NCI-H1048 (cell line): ENCODE measurements around the gene KMT2A.
"Not testable (repeated sequence)": the region's sequence is repeated elsewhere in the genome, so short reads cannot be mapped to it uniquely, and the experiment has no call there.

Experiments
- DNase-seq: peaks from one replicate; lab custom pipeline; 2025; lab: John Stamatoyannopoulos, UW

The KMT2A gene

DNA sequence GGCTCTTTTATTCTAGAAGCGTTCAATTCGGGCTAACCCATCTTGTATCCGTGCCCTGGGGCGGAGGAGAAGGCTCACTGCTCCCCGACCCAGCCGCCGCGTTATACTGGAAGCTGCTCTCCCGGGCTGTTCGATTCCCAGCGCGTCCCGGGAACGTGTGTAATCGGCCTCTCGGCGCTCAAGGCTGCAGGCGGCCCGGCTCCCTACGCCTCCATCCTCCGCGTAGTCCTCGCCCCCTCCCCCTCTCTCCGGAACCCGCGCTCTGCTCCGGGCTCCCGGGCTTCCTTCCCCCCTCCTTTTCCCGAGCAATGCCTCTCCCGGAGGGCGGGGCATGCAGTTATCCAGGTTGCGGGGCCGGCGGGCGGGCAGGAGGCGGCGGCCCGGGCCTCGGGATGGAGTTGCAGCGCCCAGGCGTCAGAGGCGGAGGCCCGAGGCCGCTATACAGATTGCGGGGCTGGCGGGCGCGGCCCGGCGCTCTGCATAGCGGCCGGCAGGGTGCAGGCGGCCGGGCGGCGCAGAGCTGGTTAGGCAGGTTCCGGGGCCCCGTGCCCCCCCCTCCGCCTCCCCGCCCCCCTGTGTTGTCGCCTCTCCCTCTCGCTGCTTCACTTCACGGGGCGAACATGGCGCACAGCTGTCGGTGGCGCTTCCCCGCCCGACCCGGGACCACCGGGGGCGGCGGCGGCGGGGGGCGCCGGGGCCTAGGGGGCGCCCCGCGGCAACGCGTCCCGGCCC, at the start of gene KMT2A:
Gene KMT2A, plus strand, starts transcription at position 600 of the 732 bp plus-strand sequence. Its CDS starts 21 bp downstream, at position 621.
- peak; percentile 94 for DNase-seq

DNA sequence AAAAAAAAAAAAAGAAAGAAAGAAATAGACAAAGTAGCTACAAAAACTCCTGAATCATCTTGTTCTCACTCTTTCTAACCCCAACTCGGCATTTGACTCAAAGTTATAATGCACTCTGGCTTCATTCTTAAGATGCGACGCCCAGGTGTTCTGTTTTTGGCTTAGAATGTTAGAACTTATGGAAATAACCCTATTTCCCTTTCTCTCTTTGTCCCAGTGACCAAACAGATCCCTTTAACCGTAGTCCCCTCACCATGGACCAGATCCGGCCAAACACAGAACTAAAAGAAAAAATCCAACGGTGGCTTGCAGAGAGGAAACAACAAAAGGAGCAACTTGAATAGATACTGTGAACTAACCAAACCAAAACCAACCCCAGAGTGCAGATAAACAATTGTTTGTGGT, 40.2 kb upstream of the KMT2A start:
- DNase-seq: no peak

DNA sequence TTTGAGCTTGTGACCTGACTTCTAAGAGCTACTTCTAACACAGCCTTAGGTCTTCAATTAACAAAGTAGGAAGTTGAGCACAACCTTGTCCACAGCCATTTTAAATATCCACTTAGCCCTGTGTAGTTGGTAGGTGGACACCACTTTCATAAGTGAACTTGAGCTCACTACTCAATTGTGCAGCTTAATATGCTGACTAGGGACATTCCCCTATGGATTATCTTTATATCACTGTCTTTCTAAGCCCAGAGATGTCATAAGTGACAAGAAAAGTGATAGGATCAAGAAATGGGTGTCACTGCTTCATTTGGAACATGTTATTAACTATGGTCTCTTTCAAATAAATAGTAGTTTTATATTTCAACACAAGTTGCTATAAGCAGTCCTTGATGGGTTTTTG, 38.8 kb upstream of the KMT2A start:
- DNase-seq: no peak

DNA sequence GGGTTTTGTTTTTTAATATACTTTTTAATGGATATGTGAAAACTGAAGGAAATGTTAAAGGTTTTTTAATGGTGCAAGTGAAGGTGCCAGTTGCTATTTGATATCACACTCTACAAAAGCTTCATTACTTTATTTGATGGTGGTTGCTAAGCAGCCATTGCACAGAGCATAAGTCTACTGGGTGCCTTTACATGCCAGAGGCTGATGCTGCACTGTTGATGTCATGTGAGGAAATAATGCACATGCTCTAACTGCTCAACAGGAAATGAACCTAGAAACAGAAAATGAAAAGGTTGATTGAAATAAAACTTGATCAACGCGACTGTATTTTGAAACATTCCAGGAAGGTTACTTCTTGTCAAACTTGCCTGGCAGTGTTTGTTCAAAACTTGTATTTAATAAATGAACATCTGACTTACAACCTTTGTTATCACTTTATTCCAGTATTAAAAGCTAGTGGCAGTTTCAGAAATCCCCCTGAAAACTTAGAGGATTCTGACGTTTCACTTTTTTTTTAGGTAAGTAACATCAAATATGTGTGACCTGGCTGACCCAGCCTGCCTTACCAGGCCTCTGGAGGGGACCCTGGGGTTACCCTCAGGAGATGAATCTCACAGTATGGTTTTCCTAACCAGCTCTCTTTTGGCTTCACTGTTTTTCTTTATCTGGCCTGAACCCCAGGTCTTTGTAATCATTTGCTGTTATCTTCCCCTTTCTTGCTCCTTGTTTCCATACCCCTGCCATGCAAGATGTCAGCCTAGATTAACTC, 37.3 kb upstream of the KMT2A start:
- no peak for DNase-seq

DNA sequence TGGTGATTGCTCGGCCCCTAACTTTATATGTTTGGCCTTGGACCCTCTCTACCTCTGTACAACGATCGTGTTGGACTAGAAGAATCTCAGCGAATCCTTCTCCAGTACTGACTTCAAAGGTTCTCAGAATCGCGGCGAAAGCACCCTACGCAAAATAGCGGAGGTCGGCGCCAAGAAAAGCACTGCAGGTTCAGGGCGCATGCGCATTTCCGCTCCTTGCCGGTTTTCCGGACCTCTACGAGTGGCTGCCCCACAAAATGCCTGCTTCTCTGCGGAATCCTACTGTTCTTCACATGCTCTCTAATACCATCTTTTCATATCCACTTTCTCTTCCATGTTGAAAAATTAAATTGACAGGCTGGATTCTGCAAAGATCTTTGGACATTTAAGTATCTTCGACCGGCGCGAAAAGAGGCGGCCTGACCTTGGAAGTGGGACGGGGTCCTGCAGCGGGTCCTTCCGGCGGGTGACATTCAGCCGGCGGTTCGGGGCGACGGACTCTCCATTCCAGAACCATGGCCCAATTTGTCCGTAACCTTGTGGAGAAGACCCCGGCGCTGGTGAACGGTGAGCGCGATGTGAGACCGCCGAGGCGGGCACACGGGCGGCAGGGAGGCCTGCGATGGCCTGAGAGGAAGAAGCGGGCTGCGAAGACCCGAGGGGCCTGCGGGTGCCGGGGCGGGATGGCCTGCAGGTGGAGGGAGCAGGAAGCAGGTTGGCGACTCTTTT, 35.0 kb upstream of the KMT2A start, which contains the start of gene ATP5MG:
Gene ATP5MG, plus strand, starts transcription at position 456 of the 729 bp plus-strand sequence. Its CDS starts 60 bp downstream, at position 516.
- peak; percentile 76 for DNase-seq

DNA sequence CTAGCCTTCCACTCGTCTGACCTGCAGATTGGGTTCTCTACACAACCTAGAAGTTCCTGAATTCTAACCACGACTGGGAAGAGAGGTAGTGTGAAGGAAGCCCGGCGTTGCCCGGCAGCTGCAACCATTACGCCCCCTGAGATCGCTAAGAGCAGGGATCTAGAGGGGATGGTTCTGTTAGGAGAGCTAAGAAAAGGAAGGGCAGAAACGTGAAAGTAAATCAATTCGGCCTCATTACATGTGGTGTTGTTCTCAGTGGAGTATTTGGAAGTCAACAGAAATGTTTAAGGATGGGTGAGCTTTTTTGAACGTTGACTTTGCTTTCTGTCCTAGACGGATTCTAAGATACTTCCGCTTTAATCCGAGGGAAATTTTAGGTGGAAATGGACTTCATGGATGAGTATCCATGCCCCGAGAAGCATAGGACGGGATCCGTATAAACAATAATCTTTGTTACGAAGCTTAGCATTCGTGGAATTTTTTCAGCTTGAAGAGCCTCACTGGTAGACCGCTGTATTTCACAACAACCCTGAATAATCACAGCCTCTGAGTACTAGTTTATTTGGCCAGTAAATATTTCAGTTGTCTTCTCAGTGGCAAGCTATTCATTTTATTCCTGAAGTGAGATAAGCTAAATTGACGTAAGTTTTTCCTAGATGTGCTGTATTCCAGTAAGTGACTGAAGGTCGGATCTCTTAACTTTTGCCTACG, 34.3 kb upstream of the KMT2A start:
- DNase-seq: no peak

DNA sequence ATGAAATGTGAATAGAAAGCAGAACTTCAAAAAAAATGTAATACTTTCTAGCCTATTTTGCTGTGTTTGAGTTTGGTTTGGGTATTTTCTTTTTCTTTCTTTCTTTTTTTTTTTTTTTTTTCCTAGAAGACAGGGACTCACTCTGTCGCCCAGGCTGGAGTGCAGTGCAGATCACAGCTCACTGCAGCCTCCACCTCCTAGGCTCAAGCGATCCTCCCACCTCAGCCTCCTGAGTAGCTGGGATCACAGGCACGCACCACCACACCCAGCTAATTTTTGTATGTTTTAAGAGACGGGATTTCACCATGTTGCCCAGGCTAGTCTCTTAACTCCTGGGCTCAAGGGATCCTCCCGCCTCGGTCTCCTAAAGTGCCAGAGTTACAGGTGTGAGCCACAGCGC, 33.7 kb upstream of the KMT2A start:
- DNase-seq: not testable (repeated sequence)

DNA sequence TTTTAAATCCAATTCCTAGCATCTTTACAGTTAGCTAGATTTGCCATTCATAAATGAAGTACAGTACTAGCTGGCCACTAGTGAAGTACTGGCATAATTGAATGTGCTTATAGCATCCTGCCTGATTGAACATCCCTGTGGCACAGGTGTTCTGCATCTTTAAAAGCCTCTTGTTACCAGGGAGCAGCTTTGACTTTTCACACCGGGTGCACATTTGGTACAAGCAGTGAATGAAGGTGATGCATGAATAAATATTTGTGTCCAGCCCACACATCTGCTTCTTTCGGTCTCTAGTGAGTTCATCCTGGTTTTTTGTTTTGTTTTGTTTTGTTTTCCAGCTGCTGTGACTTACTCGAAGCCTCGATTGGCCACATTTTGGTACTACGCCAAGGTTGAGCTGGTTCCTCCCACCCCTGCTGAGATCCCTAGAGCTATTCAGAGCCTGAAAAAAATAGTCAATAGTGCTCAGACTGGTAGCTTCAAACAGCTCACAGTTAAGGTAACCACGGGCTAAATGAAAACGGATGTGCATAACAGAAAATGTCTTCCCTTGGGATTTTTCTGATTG, 29.6 kb upstream of the KMT2A start:
- no peak for DNase-seq

DNA sequence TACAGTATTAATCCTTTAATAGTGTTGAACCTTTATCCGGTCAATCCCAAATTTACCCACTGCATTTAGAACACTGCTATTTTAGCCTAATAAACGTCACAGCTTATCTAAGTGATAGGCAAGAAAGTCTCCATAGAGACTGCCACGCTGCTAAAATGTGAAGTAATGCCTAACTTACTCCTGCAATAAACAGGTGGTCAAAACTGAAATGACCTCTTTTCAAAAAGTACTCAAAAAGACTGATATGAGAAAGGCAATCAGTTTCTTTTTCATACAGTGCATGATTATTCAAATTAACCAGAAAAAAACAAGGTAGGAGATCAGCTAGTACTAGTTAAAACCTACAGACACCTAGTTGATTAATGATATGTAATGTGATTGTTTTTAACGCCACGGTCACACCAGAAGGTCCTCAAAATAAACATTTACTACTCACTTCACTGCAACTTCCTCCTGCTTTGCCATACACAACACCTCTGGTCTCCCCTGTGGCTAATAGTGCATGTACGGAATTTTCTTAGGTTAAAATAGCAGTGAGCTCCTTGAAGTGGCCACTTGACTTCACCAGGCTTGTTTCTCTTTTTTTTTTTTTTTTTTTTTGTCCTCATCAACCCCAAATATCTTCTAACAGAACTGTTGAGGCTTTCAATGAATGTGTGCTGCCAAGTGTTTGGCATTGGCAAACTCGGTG, 26.1 kb upstream of the KMT2A start:
- no peak for DNase-seq

DNA sequence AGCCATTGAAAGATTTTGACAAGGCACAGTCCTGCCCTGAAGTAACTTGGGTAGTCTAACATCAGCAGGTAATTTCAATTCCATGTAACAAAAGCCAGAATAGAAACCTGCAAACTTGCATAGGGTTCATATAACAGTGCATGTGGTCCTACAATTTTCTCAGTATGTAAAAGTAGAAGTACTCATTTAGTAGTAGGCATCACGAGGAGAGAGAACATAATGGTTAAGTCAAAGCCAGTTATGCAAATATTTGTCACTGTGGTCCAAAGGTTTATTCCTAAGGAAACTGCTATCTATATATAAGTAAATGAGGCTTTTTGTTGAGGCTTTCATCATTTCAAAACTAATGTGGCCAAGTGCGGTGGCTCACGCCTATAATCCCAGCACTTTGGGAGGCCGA, 24.8 kb upstream of the KMT2A start:
- DNase-seq: no peak

DNA sequence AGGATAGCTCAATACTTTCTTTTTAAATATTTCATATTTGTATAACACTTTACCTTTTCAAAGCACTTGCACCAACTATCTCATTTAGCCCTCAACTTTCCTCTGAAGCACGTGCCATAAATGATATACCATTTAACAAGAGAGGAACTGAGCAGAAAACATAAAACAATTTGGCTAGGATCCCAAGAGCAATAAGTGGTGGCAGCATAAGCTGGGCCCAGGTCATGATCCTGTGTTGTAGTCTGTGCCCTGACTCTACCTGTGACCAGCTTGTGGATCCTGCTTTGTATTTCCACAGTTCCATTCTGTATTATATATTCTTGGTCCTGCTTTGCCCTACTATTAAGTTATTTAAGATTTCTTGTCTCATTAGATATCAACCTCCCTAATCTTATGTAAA, 23.4 kb upstream of the KMT2A start:
- DNase-seq: no peak

DNA sequence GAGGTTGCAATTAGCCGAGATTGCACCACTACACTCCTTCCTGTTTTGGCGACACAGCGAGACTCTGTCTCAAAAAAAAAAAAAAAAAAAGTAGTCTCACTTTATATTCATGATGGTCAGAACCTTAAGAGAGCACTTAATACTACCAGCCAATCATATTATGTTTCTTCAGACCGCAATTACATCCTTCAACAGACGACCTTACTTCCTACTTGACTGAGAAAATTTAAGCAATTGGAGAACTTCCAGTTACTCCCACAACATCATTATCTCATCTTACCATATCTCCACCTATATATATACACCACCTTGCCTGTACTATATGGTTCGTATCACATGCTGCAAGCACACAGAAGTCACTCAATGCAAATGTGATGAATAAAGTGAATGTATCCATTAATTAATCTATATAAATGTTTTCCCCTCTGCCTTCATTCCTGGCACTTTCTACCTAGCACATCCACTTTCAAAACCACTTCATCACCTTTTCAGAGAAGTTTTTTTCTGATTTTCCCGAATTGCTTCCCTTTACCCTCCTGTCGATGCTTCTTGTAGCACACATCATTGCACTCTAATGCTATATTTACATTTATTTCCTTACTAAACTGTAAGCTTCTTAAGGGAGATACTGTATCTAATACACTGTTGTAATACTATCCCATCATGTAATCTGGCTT, 21.1 kb upstream of the KMT2A start:
- no peak for DNase-seq

DNA sequence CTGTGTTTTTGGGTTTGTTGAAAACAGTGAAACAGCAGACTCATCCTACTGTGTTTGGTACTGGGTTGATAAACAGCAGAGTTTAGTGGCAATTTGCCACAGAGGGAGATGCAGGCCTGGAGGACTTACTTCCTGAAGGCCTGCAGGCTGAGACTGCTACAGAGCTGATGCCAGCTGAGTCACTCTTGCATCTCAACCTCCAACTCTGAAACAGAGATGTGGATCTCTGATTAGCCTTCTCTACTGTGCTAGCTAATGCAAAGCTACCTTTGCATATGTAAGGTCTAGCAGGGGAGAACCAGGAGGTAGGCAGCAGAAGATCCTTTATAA, 20.6 kb upstream of the KMT2A start:
- no peak for DNase-seq

DNA sequence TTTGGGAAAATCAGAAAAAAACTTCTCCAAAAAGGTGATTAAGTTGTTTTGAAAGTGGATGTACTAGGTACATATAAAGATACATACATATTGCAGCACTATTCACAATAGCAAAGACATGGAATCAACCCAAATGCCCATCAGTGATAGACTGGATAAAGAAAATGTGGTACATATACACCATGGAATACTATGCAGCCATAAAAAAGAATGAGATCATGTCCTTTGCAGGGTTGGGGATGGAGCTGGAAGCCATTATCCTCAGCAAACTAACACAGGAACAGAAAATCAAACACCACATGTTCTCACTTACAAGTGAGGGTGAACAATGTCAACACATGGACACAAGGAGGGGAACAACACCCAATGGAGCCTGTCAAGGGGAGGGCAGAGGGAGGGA, 19.4 kb upstream of the KMT2A start:
- DNase-seq: not testable (repeated sequence)

DNA sequence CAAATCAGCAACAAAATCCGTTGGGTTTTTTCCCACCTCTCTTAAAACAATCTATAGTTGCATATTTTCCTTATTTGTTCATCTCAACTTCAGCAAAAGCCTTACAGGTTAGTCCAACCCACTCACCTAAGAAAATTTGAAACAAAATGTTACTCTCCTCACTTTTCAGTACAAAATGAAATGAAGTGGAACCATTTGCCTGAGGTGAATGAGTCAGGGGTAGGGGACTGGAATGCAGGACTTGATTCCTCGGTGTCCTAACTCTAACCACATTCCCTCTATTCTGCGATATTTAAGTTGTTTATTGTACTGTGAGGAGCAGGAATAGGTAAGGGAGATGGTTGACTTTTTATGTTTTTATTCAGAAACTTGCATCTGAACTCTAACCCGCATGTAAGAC, 18.5 kb upstream of the KMT2A start:
- DNase-seq: no peak

DNA sequence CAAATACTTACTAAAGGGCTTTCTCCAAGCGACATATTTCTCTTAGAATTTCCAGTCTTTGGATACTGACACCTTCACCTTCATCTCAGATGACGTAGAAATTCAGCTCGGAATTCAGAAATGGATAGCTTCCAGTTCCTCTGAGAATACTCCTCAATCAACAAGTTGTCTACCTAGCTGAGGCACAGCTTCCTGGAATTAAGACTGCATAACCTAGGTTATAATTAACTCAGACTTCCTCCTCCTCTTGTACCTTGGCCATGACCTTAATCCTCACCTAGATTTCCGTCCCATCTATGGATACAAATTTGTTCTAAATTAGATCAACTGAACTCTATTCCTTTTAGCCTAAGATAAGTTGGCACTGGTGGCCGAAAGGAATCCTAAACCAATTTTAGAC, 17.5 kb upstream of the KMT2A start:
- DNase-seq: no peak

DNA sequence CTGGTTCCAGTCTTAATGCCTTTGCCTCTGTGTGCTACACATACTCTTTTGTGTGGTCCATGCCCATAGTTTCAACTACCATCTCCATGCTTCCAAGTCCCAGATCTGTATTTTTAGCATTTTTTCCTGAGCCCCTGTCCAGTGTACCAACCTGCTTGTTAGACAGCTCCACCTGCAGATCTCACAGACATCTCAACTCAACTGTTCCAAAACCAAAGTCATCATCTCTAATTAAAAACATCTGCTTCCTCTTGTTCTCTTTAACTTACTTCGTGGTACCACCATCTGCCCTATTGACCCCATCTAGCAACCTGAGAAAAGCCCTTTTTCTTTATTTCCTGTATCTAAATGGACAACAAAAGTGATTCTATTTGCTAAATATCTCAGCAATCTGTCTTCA, 8.6 kb upstream of the KMT2A start:
- DNase-seq: no peak

DNA sequence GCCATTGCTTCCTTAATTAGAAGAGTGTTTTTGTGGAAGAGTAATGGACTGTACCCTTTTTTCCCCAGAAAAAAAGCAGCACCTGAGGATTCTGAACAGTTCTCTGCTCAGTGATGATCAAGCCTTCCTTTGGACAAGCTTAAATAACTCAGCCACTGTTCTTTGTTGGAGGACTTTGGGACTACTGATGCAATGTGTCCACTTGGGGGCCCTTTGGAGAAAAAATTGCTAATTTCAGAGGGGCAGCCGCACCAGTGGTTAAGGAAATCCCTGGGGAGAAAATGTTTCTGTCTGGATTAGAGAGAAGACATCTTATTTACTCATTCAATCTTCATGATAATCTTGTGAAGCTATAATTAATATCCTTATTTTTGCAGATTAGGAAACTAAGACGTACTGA, 5.3 kb upstream of the KMT2A start:
- no peak for DNase-seq

DNA sequence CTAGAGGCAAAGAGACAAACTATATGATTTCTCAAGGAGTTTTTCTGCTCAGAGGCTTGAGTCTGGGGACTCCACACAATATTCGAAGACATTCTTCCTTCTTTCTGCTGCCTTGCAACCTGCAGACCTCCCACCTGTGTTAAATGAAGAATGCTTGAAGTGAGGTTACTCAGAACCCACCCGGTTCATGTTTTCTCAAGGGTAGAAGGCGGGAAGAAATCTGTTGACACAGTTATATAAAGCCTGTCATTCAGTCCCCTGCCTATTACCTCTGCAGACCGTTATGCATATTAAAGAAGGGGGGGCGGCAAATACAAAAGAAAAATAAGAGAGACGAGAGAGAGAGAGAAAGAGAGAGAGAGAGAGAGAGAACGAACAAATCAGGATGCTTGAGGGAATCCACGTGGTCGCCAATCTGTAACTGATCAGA, 2.2 kb upstream of the KMT2A start:
- DNase-seq: no peak

DNA sequence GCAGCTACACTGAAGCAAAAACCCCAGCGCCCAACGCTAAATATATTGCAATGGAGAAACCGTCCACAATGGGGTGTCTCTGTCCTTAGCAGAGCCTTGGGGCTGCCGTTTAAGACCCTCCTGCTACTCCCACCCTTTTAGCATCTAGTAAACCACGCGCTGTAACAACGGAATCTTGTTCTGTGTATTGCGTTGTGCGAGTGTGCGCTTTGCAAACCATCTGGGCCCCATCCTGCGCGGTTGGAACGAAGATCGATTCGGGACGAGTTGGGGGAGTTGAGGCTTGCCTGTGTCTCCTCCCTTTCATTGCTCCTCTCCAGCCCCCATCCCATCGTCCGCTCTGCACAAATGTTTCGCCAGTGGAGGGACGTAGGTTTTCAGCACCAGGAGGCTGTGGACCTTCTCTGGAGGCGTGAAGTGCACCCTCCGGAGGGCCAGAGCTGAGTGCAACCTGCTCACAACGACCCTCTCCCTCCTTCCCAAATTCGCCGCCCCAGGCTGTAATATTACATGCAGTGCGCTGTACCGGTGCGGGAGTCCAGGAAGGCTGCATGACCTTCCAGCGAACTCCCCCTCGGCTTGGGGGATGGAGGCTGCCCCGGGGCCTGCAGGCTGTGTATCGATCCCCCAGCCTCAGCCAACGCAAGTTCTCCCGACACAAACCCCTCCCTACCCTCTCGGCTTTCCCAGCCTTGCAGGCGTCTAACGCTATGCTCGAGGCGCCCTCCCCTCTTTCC, 1.6 kb upstream of the KMT2A start:
- no peak for DNase-seq
